HG03469 (cell line): ENCODE data around the gene PITRM1.
"Not testable (repeated sequence)": the region's sequence is repeated elsewhere in the genome, so short reads cannot be mapped to it uniquely, and the experiment has no call there.

Experiments
- ATAC-seq: cut with Tn5 transposase; IDR thresholded peaks from one replicate; pipeline ENCODE4 v1.9.1; 2021; ENCODE audit warnings: mild to moderate bottlenecking, moderate library complexity, moderate number of reproducible peaks; ENCODE audit not compliant: unreplicated experiment

PITRM1 gene

GRCh38 chr10:3197348-3198003 lies 24.9 kb upstream of the PITRM1 start:
- peak; percentile 63 for ATAC-seq

DNA sequence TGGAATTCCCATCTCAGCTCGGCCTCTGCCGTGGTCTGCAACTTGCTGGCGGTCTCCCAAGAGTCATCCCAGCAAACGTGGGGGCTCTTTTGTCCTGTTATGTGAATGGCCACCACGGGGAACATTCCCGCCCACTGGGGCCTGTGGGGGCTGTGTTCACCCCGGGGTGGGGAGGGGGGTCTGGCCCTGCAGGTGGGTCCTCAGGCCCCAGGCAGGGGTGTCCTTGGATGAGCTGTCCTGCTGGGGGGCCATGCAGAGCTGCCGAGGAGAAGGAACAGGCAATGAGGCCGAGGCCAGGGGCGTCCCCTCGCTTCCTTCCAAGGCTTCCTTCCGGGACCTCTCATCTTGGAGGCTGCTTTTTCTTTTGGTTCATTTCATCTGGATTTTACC lies 24.4 kb upstream of the PITRM1 start:
- no peak for ATAC-seq

DNA sequence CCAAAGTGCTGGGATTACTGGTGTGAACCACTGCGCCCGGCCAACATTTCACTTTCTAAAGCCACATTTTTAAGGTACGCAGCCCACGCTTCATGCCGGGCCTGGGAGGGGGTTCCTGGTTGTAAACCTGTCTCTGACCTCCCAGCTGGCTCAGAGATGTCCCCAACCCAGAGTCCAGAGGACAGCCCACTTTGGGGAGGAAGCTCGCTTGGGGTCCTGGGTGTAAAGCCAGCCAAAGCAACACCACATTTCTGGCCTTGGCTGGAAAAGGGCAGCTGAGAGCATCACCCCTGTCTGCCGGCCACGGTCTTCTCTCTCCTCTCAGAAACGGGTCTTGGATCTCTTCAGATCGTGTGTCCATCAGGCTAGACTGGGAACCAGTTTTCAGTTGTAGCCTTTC lies 23.9 kb upstream of the PITRM1 start:
- ATAC-seq = no peak

GRCh38 chr10:3195726-3196125 lies 23.1 kb upstream of the PITRM1 start:
- ATAC-seq = no peak

DNA sequence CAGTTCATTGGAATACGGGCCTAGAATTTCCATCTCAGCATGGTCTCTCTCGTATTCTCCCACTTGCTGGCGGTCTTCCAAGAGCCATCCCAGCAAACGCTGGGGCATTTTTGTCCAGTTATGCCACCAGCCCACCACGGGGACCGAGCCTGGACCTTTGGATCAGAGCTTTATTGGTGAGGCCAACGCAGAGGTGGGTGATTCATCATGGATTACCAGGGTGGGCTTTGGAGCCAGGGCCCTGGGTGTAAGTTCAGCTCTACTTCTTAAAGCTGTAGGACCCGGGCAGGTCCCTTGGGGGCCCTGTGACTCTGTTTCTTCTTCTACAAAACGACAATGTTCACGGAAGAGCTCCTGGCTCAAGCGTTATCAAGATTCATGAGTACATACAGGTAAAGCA lies 22.7 kb upstream of the PITRM1 start:
- ATAC-seq = no peak

GRCh38 chr10:3194871-3195270 lies 22.3 kb upstream of the PITRM1 start:
- no peak for ATAC-seq

- ATAC-seq = no peak
Measured at GRCh38 chr10:3193751-3194150, 21.2 kb upstream of the PITRM1 start.

GRCh38 chr10:3192856-3193635 lies 20.5 kb upstream of the PITRM1 start:
- no peak for ATAC-seq

DNA sequence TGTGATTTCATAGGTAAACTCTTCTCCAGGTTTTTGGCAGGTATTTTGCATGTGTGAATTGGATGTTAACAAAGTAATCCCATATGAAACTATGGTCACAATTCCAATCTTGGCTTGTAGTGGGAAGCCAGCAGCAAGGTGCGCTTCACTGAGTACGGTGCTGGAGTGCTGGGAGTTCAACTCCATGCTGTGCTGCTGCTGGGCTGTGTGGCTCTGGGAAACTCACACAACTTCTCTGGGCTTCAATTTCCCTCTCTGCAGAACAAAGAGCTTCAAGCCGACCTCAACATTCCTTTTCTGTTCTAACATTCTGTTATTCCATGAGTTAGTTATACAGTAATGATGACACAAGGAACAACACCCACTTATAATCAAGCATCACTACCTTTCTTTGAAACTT lies 18.2 kb upstream of the PITRM1 start:
- no peak for ATAC-seq

DNA sequence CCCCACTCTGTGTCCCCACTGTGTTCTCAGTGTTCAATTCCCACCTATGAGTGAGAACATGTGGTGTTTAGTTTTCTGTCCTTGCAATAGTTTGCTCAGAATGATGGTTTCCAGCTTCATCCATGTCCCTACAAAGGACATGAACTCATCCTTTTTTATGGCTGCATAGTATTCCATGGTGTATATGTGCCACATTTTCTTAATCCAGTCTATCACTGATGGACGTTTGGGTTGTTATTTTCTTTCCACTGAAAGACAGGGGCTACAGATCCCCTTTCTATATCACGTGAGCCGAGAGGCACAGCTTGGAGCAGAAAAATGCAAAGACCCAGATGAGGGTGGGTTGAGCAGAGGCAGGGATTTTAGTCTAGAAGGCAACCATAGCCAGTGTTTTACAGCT lies 14.6 kb upstream of the PITRM1 start:
- not testable (repeated sequence) for ATAC-seq

- ATAC-seq = no peak
Measured at GRCh38 chr10:3186368-3186767, 13.8 kb upstream of the PITRM1 start.

DNA sequence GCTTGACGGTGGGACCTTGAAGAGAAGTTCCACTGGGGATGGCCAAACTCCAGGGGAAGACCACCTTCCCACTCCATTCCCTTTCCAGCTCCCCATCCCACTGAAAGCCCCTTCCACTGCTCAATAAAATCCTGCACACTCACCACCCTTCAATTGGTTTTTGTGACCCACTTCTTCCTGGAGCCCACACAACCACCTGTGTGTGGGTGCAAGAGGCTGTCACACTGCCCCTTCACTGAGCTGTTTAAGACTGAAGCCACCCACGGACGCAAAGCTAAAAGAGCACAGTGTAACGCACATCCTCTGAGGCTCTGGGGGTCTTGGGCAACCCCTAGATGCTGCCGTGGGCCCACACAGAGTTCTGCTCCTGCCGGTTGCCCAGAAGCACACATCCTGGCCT lies 12.8 kb upstream of the PITRM1 start:
- no peak for ATAC-seq

GRCh38 chr10:3180355-3181025 lies 7.9 kb upstream of the PITRM1 start:
- no peak for ATAC-seq

DNA sequence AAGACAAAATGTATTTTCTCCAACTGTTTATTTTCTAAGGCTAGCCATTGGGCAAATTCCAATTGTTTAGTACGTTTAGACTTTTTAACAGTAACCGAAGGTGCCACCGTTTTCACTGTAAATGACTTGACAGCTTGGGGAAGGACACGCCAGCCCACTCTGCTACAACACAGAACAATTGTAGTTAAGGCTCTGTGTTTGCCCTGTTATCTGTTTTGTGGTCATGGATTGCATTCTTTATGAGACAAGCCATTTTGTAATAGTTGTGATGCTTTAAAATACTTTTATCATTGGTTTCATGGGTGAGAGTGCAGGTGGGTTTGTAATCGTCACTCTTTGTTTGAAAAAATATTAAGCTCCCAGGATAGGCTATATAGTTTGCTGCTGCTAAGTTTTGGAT lies 6.6 kb upstream of the PITRM1 start:
- ATAC-seq = no peak

GRCh38 chr10:3178042-3178441 lies 5.5 kb upstream of the PITRM1 start:
- ATAC-seq = no peak

GRCh38 chr10:3173171-3173878 lies 743 bp upstream of the PITRM1 start:
- peak; percentile 15 for ATAC-seq

- ATAC-seq = no peak
Measured at GRCh38 chr10:3172081-3172445, 519 bp downstream of the PITRM1 start.

- ATAC-seq = not testable (repeated sequence)
Measured at GRCh38 chr10:3171488-3171887, 1.1 kb downstream of the PITRM1 start.

- no peak for ATAC-seq
Measured at GRCh38 chr10:3169673-3170072, 2.9 kb downstream of the PITRM1 start.

GRCh38 chr10:3169271-3169670 lies 3.3 kb downstream of the PITRM1 start:
- no peak for ATAC-seq

DNA sequence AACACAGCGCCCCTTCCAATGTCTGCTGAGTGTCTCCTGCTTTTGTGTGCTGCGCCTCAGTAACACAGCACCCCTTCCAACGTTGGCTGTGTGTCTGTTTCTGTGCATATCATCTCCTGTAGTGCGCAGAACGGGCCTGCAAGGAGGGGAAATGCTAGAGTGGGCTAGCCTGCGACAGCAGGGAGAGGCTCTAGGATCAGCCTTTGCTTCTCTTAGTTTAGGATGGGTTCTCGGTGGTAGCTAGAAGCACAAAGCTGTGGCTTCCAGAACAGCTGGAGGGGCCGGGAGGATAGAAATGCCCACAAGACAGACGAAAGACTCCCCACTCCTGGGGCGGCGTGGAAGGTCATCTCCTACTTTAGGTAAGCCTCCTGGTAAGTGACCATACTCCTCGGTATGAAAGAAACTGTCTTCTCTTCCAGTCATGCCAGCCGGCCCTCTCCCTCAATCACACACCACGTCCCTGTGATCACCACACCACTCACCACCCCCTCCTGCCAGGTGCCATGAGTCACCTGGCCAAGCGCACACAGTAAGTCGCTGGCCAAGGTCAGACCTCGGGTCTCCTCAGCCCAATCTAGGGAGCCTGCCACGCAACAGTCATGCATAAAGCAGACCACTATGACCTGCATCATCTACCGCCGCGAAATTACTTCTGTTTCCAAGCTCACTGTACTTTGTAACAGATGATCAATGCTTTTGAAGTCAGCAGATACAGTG lies 4.8 kb downstream of the PITRM1 start:
- no peak for ATAC-seq
